K562 (cell line): ENCODE results near the gene NUBP2. TPM values are rescaled to one million over a fixed set of nuclear protein-coding genes. Genes with fewer than 3 reads are reported as not detected.

Experiments used
- ATAC-seq: fragments of 200-7000 bp; cut with Tn5 transposase; 3 replicates; pipeline ENCODE4 v1.9.1; 2020; ENCODE audit warnings: moderate library complexity
- BruUV-seq: library from RNA; stranded (reverse); fragments of 400-500 nt; replicated peaks from 2 replicates; lab custom pipeline; 2021; lab: Mats Ljungman, UMichigan
- CTCF ChIA-PET: fragments of 300-600 bp; formaldehyde crosslinking; extraction: SDS; loops from one replicate; lab custom pipeline; 2021; ENCODE audit warnings: low intra/inter-chr PET ratio; lab: Yijun Ruan, JAX
- POLR2A ChIA-PET: fragments of 300-600, 350-650 bp; sonication (Branson Sonifier 250); formaldehyde crosslinking; extraction: SDS; loops from one replicate; lab custom pipeline; 2021; ENCODE audit warnings: antibody characterized with exemption, inconsistent platforms; lab: Yijun Ruan, JAX
- DNase-seq, 4 experiments: peaks; one replicate each; pipeline versions ENCODE4 v3.0.0 to v3.0.0-alpha.2; 2011 to 2018; ENCODE audit warnings: low spot score in 3 of 4, mixed read lengths in 3 of 4; ENCODE audit errors: extremely low read depth in 1 of 4
- FAIRE-seq: peaks from 2 replicates; lab custom pipeline; 2011; peaks lifted over from hg19 to GRCh38; lab: Jason Lieb, UNC
- H2AFZ ChIP-seq: 2 replicates; pipeline ENCODE4 v1.6.0; 2011; ENCODE audit warnings: low read depth, low read length, control low read depth, inconsistent platforms
- H3K27ac ChIP-seq: fragments of 200-600 bp; 3 replicates; pipeline ENCODE4 v1.8.0; 2011; ENCODE audit warnings: low read depth, mild to moderate bottlenecking, control low read depth, inconsistent platforms, low read length, moderate library complexity, mixed read lengths; ENCODE audit errors: extremely low read depth
- H3K27me3 ChIP-seq, 2 experiments: fragments of 300-600 bp in 1 of 2; 2 replicates in 1 of 2; 3 replicates in 1 of 2; pipeline versions ENCODE4 v1.6.0 to v1.8.0; 2011; ENCODE audit warnings: inconsistent platforms in 2 of 2, low read length in 2 of 2, mild to moderate bottlenecking in 1 of 2, mixed read lengths in 1 of 2, moderate library complexity in 1 of 2; ENCODE audit not compliant: control insufficient read depth in 2 of 2, insufficient read depth in 2 of 2
- H3K36me3 ChIP-seq: fragments of 300-600 bp; 3 replicates; pipeline ENCODE4 v1.8.0; 2011; ENCODE audit warnings: mild to moderate bottlenecking, low read length, inconsistent platforms; ENCODE audit not compliant: control insufficient read depth, insufficient read depth
- H3K4me1 ChIP-seq, 2 experiments: fragments of 200-600 bp in 1 of 2; replicated peaks in 1 of 2; 2 replicates in 1 of 2; 3 replicates in 1 of 2; pipeline versions ENCODE4 v1.5.1 to v1.8.0; 2011; ENCODE audit warnings: inconsistent platforms in 2 of 2, low read length in 2 of 2, mild to moderate bottlenecking in 1 of 2, mixed read lengths in 1 of 2, moderate library complexity in 1 of 2; ENCODE audit not compliant: control insufficient read depth in 2 of 2, insufficient read depth in 2 of 2
- H3K4me2 ChIP-seq: 2 replicates; pipeline ENCODE4 v1.6.1; 2011; ENCODE audit warnings: low read length, control low read depth, inconsistent platforms, mixed read lengths; ENCODE audit not compliant: insufficient read depth
- H3K4me3 ChIP-seq: fragments of 200-600 bp; sonication (generic), shearing (Covaris generic); 2 replicates; pipeline ENCODE4 v1.5.1; 2016; ENCODE audit warnings: control low read depth, inconsistent platforms
- H3K79me2 ChIP-seq: fragments of 200-600 bp; 3 replicates; pipeline ENCODE4 v1.8.0; 2011; ENCODE audit warnings: low read length, inconsistent platforms; ENCODE audit not compliant: control insufficient read depth, insufficient read depth
- H3K9ac ChIP-seq, 2 experiments: 2 replicates each; pipeline versions ENCODE4 v1.6.0 to v1.6.1; 2011; ENCODE audit warnings: low read depth in 2 of 2, low read length in 2 of 2, control low read depth in 1 of 2, inconsistent platforms in 1 of 2, mild to moderate bottlenecking in 1 of 2, mixed read lengths in 1 of 2; ENCODE audit not compliant: insufficient read depth in 1 of 2
- H3K9me1 ChIP-seq: one replicate; pipeline ENCODE4 v1.6.0; 2011; ENCODE audit warnings: inconsistent platforms, mild to moderate bottlenecking, low read length, moderate library complexity; ENCODE audit not compliant: control insufficient read depth, insufficient read depth
- H3K9me3 ChIP-seq: replicated peaks from 2 replicates; pipeline ENCODE4 v1.5.1; 2011; ENCODE audit warnings: low read depth, low read length, inconsistent platforms; ENCODE audit not compliant: control insufficient read depth, insufficient read depth
- H4K20me1 ChIP-seq: replicated peaks from 2 replicates; pipeline ENCODE4 v1.6.1; 2011; ENCODE audit warnings: low read length, inconsistent platforms, mixed read lengths; ENCODE audit not compliant: control insufficient read depth, insufficient read depth
- KDM5B ChIP-seq: fragments of 200-600 bp; sonication (generic); IDR thresholded peaks from 2 replicates; pipeline ENCODE4 v1.6.1; 2012; ENCODE audit warnings: low read depth, mild to moderate bottlenecking, moderate library complexity, low read length, control low read depth, inconsistent platforms; ENCODE audit not compliant: insufficient replicate concordance
- POLR2A ChIP-seq: fragments of 450-650 bp; conservative IDR thresholded peaks from 2 replicates; pipeline ENCODE4 v1.6.1; 2016
- POLR2B ChIP-seq: fragments of 450-650 bp; IDR thresholded peaks from 2 replicates; pipeline ENCODE4 v1.6.1; 2018; ENCODE audit warnings: low read depth; ENCODE audit not compliant: partially characterized antibody
- POLR2G ChIP-seq: fragments of 200-400 bp; formaldehyde crosslinking; IDR thresholded peaks from 2 replicates; pipeline ENCODE4 v1.6.1; 2017; ENCODE audit warnings: low read depth, mild to moderate bottlenecking, antibody characterized with exemption, low read length, moderate library complexity
- POLR3G ChIP-seq: IDR thresholded peaks from 2 replicates; pipeline ENCODE4 v1.6.1; 2011; ENCODE audit not compliant: insufficient read length, insufficient replicate concordance; ENCODE audit errors: extremely low read depth
- RBFOX2 ChIP-seq: fragments of 200-400 bp; formaldehyde crosslinking; IDR thresholded peaks from 2 replicates; pipeline ENCODE4 v1.6.1; 2017; ENCODE audit warnings: low read depth, mild to moderate bottlenecking, low read length, moderate library complexity
- SUPT5H ChIP-seq: fragments of 450-650 bp; IDR thresholded peaks from 2 replicates; pipeline ENCODE4 v1.6.1; 2016
- ZBTB33 ChIP-seq: sonication (generic); formaldehyde crosslinking; IDR thresholded peaks from 2 replicates; pipeline ENCODE4 v1.8.1; 2023; ENCODE audit warnings: mild to moderate bottlenecking, missing genetic modification reagents
- ZNF707 ChIP-seq: fragments of 250-450 bp; sonication (Bioruptor Pico); conservative IDR thresholded peaks from 2 replicates; pipeline ENCODE4 v1.8.0; 2022; ENCODE audit warnings: inconsistent platforms, mild to moderate bottlenecking, moderate library complexity
- ZNF79 ChIP-seq: fragments of 250-450 bp; sonication (Bioruptor Pico); IDR thresholded peaks from 2 replicates; pipeline ENCODE4 v1.4.0; 2020; ENCODE audit warnings: low read depth, mild to moderate bottlenecking, moderate library complexity
- WGBS: fragments of 100-300 bp; shearing (Covaris generic); methylation state at CpG from one replicate; pipeline ENCODE4 v1.1.6; 2016; ENCODE audit warnings: low coverage, mixed read lengths; ENCODE audit not compliant: insufficient coverage; ENCODE audit errors: missing lambda C conversion rate; 5-methylcytosine and 5-hydroxymethylcytosine counted together
- in situ Hi-C: fragments of 300-500 bp; cut with MboI; formaldehyde crosslinking; loops from 4 replicates; pipeline ENCODE4 v1.15.0; 2018; ENCODE audit warnings: inconsistent platforms, mixed read lengths
- intact Hi-C: fragments of 100-400 bp; cut with micrococcal nuclease; formaldehyde crosslinking; loops from 2 replicates; pipeline ENCODE4 v1.14.2; 2022
- polyA plus RNA-seq, 8 experiments: library from polyadenylated mRNA; depleted of rRNA in 4 of 8; stranded (reverse) in 5 of 8; unstranded in 3 of 8; fragments of >200 nt; fragmentation: Nextera tagmentation in 2 of 8; fragmentation: Illumina TruSeq in 1 of 8; extraction: Ambion mirVana in 2 of 8; extraction: Trizol in 1 of 8; gene quantifications; 2 replicates each; pipeline versions ENCODE4 v1.2.1 to v1.2.3, GENCODE V29; 2011 to 2014; ENCODE audit warnings: inconsistent platforms in 1 of 8, missing spikeins in 1 of 8
- total RNA-seq, 7 experiments: library from RNA; depleted of rRNA in 6 of 7; stranded (reverse); fragments of >200 nt in 6 of 7; fragmentation: Illumina TruSeq in 2 of 7; extraction: Trizol in 2 of 7; gene quantifications; 2 replicates each; pipeline versions ENCODE4 v1.2.1 to v1.2.3, GENCODE V29; 2011 to 2021; ENCODE audit warnings: low replicate concordance in 1 of 7

NUBP2 gene
- total and polyA plus RNA-seq, 9 of the 15 experiments (the other 6 are each of a cell fraction or from before 2014, with no cell fraction given), result 1.8 to 115 (median 24.0) TPM

- Histone ChIP-seq H3K4me1 (peaks cover 13 to 93% of the 10 kb centered on the region in 2 experiments; a peak in 4 of 5 replicates), H3K27ac (no peak overlapping the region), H3K9ac (peak overlapping the region in 1 of 2 experiments; percentile 93; a peak in 1 of 4 replicates), H3K4me2 (no peak overlapping the region), H3K9me3 (no peaks in the 10 kb centered on the region), H3K79me2 (peaks cover 39% of the 10 kb centered on the region), H3K27me3 (no peaks in the 10 kb centered on the region), H4K20me1 (peaks cover 6% of the 10 kb centered on the region; the same call in 1 of the 2 replicates), H3K4me3 (no peak overlapping the region), H3K9me1 (peaks cover 2% of the 10 kb centered on the region), H2AFZ (no peak overlapping the region), H3K36me3 (peaks cover 58% of the 10 kb centered on the region; the same call in 2 of the 3 replicates)
- 83% methylated on average over 23 of the region's 28 CpGs for WGBS
- DNase-seq (no peak), ATAC-seq (no peak), FAIRE-seq (no peak)
- BruUV-seq, result no TSS peak
- CTCF ChIA-PET, result no interaction called here
- intact Hi-C loops (no loop called here), in situ Hi-C loops (no loop called here)
- POLR2A ChIA-PET, result interaction anchor here (0.5 to 0.8 kb wide), 3 partner anchors 10 to 95 kb away, joined by 3 to 5 read pairs (median 3); no protein-coding TSS in a partner anchor
- TF ChIP-seq ZBTB33 (CRISPR knock-in tag), result peak; percentile 84
- peak; percentile 22 for TF ChIP-seq POLR2B
- peak; percentile 66 for TF ChIP-seq POLR2G
- TF ChIP-seq POLR2A, result no peak; the same call in 1 of the 2 replicates
- TF ChIP-seq RBFOX2, result peak; percentile 38
- peak; percentile 12; the same call in 1 of the 2 replicates for TF ChIP-seq SUPT5H
- no peak for TF ChIP-seq ZNF79 (CRISPR knock-in tag)
- no peak for TF ChIP-seq POLR3G
- no peak for TF ChIP-seq ZNF707 (CRISPR knock-in tag)
- TF ChIP-seq KDM5B, result no peak
Observed at GRCh38 chr16:1775846-1776671, 6.7 kb upstream of the NUBP2 start.
